H9 (cell line): Measurements from ENCODE around the gene ARMH3. TPM values are rescaled to one million over a fixed set of nuclear protein-coding genes. Genes with fewer than 3 reads are reported as not detected.

Source experiments
- DNase-seq: peaks from one replicate; pipeline ENCODE4 v3.0.0-alpha.2; 2017
- H2AFZ ChIP-seq: one replicate; pipeline ENCODE4 v1.6.1; 2013; ENCODE audit warnings: mild to moderate bottlenecking, low read length, control low read depth, moderate library complexity
- H2AK5ac ChIP-seq: 2 replicates; pipeline ENCODE4 v1.6.1; 2013; ENCODE audit warnings: low read length, control low read depth, mixed read lengths; ENCODE audit not compliant: insufficient read length
- H2BK120ac ChIP-seq: one replicate; pipeline ENCODE4 v1.6.1; 2013; ENCODE audit warnings: low read depth, mild to moderate bottlenecking, low read length, control low read depth, inconsistent platforms; ENCODE audit not compliant: poor library complexity, severe bottlenecking
- H2BK12ac ChIP-seq: 2 replicates; pipeline ENCODE4 v1.6.1; 2013; ENCODE audit warnings: low read length, control low read depth, mixed read lengths, low read depth; ENCODE audit not compliant: insufficient read length
- H2BK15ac ChIP-seq: 2 replicates; pipeline ENCODE4 v1.6.1; 2013; ENCODE audit warnings: low read depth, low read length, control low read depth
- H2BK20ac ChIP-seq: one replicate; pipeline ENCODE4 v1.6.1; 2013; ENCODE audit warnings: low read depth, mild to moderate bottlenecking, low read length, control low read depth, inconsistent platforms; ENCODE audit not compliant: poor library complexity, severe bottlenecking
- H2BK5ac ChIP-seq: 2 replicates; pipeline ENCODE4 v1.6.1; 2013; ENCODE audit warnings: low read length, control low read depth, mixed read lengths; ENCODE audit not compliant: insufficient read length
- H3K14ac ChIP-seq: 2 replicates; pipeline ENCODE4 v1.6.1; 2013; ENCODE audit warnings: low read length, control low read depth; ENCODE audit not compliant: insufficient read depth
- H3K18ac ChIP-seq: 2 replicates; pipeline ENCODE4 v1.6.1; 2013; ENCODE audit warnings: low read depth, mild to moderate bottlenecking, mixed read lengths, low read length, control low read depth; ENCODE audit not compliant: insufficient read length
- H3K23ac ChIP-seq: 2 replicates; pipeline ENCODE4 v1.6.1; 2013; ENCODE audit warnings: low read length, control low read depth, mixed read lengths, low read depth; ENCODE audit not compliant: insufficient read length
- H3K23me2 ChIP-seq: 2 replicates; pipeline ENCODE4 v1.6.1; 2013; ENCODE audit warnings: low read depth, mild to moderate bottlenecking, mixed read lengths, low read length, control low read depth; ENCODE audit not compliant: insufficient read length, poor library complexity, severe bottlenecking
- H3K27ac ChIP-seq: 2 replicates; pipeline ENCODE4 v1.5.1; 2013; ENCODE audit warnings: low read length, control low read depth, mixed read lengths, low read depth; ENCODE audit not compliant: insufficient read length
- H3K27me3 ChIP-seq: 2 replicates; pipeline ENCODE4 v1.6.1; 2013; ENCODE audit warnings: low read length, control low read depth, inconsistent platforms; ENCODE audit not compliant: insufficient read depth
- H3K4ac ChIP-seq: 2 replicates; pipeline ENCODE4 v1.6.1; 2013; ENCODE audit warnings: low read depth, mild to moderate bottlenecking, control low read depth, inconsistent platforms, low read length, moderate library complexity
- H3K4me1 ChIP-seq: 2 replicates; pipeline ENCODE4 v1.6.1; 2013; ENCODE audit warnings: low read length, control low read depth, inconsistent platforms; ENCODE audit not compliant: insufficient read depth
- H3K4me2 ChIP-seq: 2 replicates; pipeline ENCODE4 v1.6.1; 2013; ENCODE audit warnings: low read length, control low read depth, mixed read lengths; ENCODE audit not compliant: insufficient read length, insufficient read depth
- H3K56ac ChIP-seq: 2 replicates; pipeline ENCODE4 v1.6.1; 2013; ENCODE audit warnings: low read depth, mild to moderate bottlenecking, mixed read lengths, low read length, control low read depth; ENCODE audit not compliant: insufficient read length
- H3K79me1 ChIP-seq: 2 replicates; pipeline ENCODE4 v1.6.1; 2013; ENCODE audit warnings: low read depth, mild to moderate bottlenecking, moderate library complexity, low read length, control low read depth, inconsistent platforms; ENCODE audit not compliant: insufficient read depth, poor library complexity, severe bottlenecking
- H3K79me2 ChIP-seq: 2 replicates; pipeline ENCODE4 v1.6.1; 2013; ENCODE audit warnings: low read length, control low read depth, inconsistent platforms; ENCODE audit not compliant: insufficient read depth
- H3K9ac ChIP-seq: 2 replicates; pipeline ENCODE4 v1.6.1; 2013; ENCODE audit warnings: low read length, control low read depth, mixed read lengths; ENCODE audit not compliant: insufficient read length; ENCODE audit errors: extremely low read depth
- H3K9me3 ChIP-seq: one replicate; pipeline ENCODE4 v1.6.1; 2013; ENCODE audit warnings: low read depth, low read length, inconsistent platforms; ENCODE audit not compliant: control insufficient read depth
- H3T11ph ChIP-seq: one replicate; pipeline ENCODE4 v1.6.1; 2013; ENCODE audit warnings: mild to moderate bottlenecking, low read length, control low read depth, inconsistent platforms
- H4K20me1 ChIP-seq: one replicate; pipeline ENCODE4 v1.6.1; 2013; ENCODE audit not compliant: control insufficient read depth, insufficient read length, insufficient read depth
- H4K5ac ChIP-seq: 2 replicates; pipeline ENCODE4 v1.6.1; 2013; ENCODE audit warnings: low read depth, mild to moderate bottlenecking, mixed read lengths, low read length, control low read depth; ENCODE audit not compliant: insufficient read length
- H4K8ac ChIP-seq: replicated peaks from 2 replicates; pipeline ENCODE4 v1.6.1; 2013; ENCODE audit warnings: low read length, control low read depth, mixed read lengths, low read depth; ENCODE audit not compliant: insufficient read length
- H4K91ac ChIP-seq: 2 replicates; pipeline ENCODE4 v1.6.1; 2013; ENCODE audit warnings: low read depth, mild to moderate bottlenecking, moderate library complexity, mixed read lengths, low read length, control low read depth; ENCODE audit not compliant: insufficient read length
- H3K27ac Mint-ChIP-seq, 3 experiments: 2 replicates in 2 of 3; 3 replicates in 1 of 3; pipeline ENCODE4 v1.8.0; 2020 to 2021; ENCODE audit warnings: mixed read lengths in 3 of 3, mild to moderate bottlenecking in 1 of 3, moderate library complexity in 1 of 3
- H3K27me3 Mint-ChIP-seq: 2 replicates; pipeline ENCODE4 v1.8.0; 2021; ENCODE audit warnings: low read depth, mild to moderate bottlenecking, moderate library complexity, mixed read lengths
- H3K36me3 Mint-ChIP-seq, 3 experiments: 2 replicates in 2 of 3; 3 replicates in 1 of 3; pipeline ENCODE4 v1.8.0; 2020 to 2021; ENCODE audit warnings: low read depth in 3 of 3, mixed read lengths in 3 of 3; ENCODE audit not compliant: insufficient read depth in 1 of 3
- H3K4me1 Mint-ChIP-seq, 2 experiments: 2 replicates each; pipeline ENCODE4 v1.8.0; 2020; ENCODE audit warnings: mixed read lengths in 2 of 2
- H3K4me3 Mint-ChIP-seq, 2 experiments: 2 replicates in 1 of 2; 3 replicates in 1 of 2; pipeline ENCODE4 v1.8.0; 2020 to 2021; ENCODE audit warnings: mild to moderate bottlenecking in 2 of 2, mixed read lengths in 2 of 2, moderate library complexity in 1 of 2
- H3K9me3 Mint-ChIP-seq, 2 experiments: 2 replicates in 1 of 2; 3 replicates in 1 of 2; pipeline ENCODE4 v1.8.0; 2020; ENCODE audit warnings: mild to moderate bottlenecking in 2 of 2, mixed read lengths in 2 of 2, moderate library complexity in 1 of 2
- CTCF ChIP-seq: fragments of 200-600 bp; sonication (generic); conservative IDR thresholded peaks from 3 replicates; pipeline ENCODE4 v1.8.0; 2021; ENCODE audit warnings: antibody characterized with exemption, mild to moderate bottlenecking
- WGBS: extraction: QIAGEN DNeasy Blood & Tissue Kit; methylation state at CpG from one replicate; pipeline ENCODE4 v1.1.7; 2013; ENCODE audit warnings: missing lambda C conversion rate, low lambda C conversion rate, mixed read lengths; ENCODE audit not compliant: insufficient read length; ENCODE audit errors: extremely low coverage; 5-methylcytosine and 5-hydroxymethylcytosine counted together
- total RNA-seq: library from RNA; stranded (reverse); gene quantifications from 2 replicates; pipeline ENCODE4 v1.2.1, GENCODE V29; 2021

Gene ARMH3
- total RNA-seq, 1 experiment from 2014 or later: 20.4 TPM

GRCh38 chr10:101848408-101848807, 207.6 kb downstream of the ARMH3 start:
- H3K79me2 ChIP-seq: no peaks in the 10 kb centered on the region
- peaks cover 4% of the 10 kb centered on the region for H3K23me2 ChIP-seq
- DNase-seq: no peak
- no peak overlapping the region for H2BK120ac ChIP-seq
- H4K20me1 ChIP-seq: no peaks in the 10 kb centered on the region
- no peak overlapping the region for H3K14ac ChIP-seq
- Mint-ChIP-seq H3K4me3 (no peak overlapping the region), H3K27ac (peak overlapping the region in 1 of 3 experiments; percentile 61; a peak in 1 of 7 replicates), H3K27me3 (peaks cover 9% of the 10 kb centered on the region), H3K4me1 (peaks cover 23 to 33% of the 10 kb centered on the region in 2 experiments), H3K36me3 (peaks cover 0 to 4% (median 0%) of the 10 kb centered on the region in 3 experiments; a peak in 1 of 7 replicates), H3K9me3 (no peaks in the 10 kb centered on the region)
- H2BK15ac ChIP-seq: no peak overlapping the region
- no peak overlapping the region for H2BK5ac ChIP-seq
- H3K4me1 ChIP-seq: peaks cover 3% of the 10 kb centered on the region; the same call in 1 of the 2 replicates
- no peak overlapping the region for H4K5ac ChIP-seq
- no peak overlapping the region for H3K23ac ChIP-seq
- H3K9me3 ChIP-seq: no peaks in the 10 kb centered on the region
- H3K79me1 ChIP-seq: no peaks in the 10 kb centered on the region
- H3K9ac ChIP-seq: no peak overlapping the region
- no peak overlapping the region for H3K27ac ChIP-seq
- H3T11ph ChIP-seq: no peak overlapping the region
- H3K27me3 ChIP-seq: no peaks in the 10 kb centered on the region
- no peak overlapping the region for H2AK5ac ChIP-seq
- no peak overlapping the region for H2BK20ac ChIP-seq
- no peak overlapping the region for H3K18ac ChIP-seq
- H2AFZ ChIP-seq: no peak overlapping the region
- no peak overlapping the region for H2BK12ac ChIP-seq
- no peak overlapping the region for H3K4ac ChIP-seq
- no peak overlapping the region for H4K8ac ChIP-seq
- no CpG with 5 or more reads among the region's 4 CpGs for WGBS
- H3K4me2 ChIP-seq: no peak overlapping the region
- no peak overlapping the region for H4K91ac ChIP-seq
- H3K56ac ChIP-seq: no peak overlapping the region
- TF ChIP-seq CTCF: no peak
